WTC11 (cell line): Measurements from ENCODE around the gene MED12L.

ENCODE experiments used
- AFF4 ChIP-seq: sonication (generic); formaldehyde crosslinking; IDR thresholded peaks from 2 replicates; pipeline ENCODE4 v1.8.1; 2023; ENCODE audit warnings: mild to moderate bottlenecking, missing genetic modification reagents, borderline replicate concordance
- CREM ChIP-seq: sonication (generic); formaldehyde crosslinking; IDR thresholded peaks from 2 replicates; pipeline ENCODE4 v1.8.1; 2022; ENCODE audit warnings: mild to moderate bottlenecking, missing genetic modification reagents, moderate library complexity
- CTCF ChIP-seq: fragments of 200-600 bp; IDR thresholded peaks from 2 replicates; pipeline ENCODE4 v1.8.0; 2022; ENCODE audit warnings: antibody characterized with exemption
- E2F5 ChIP-seq: sonication (generic); formaldehyde crosslinking; IDR thresholded peaks from 2 replicates; pipeline ENCODE4 v1.8.1; 2022; ENCODE audit warnings: mild to moderate bottlenecking, moderate library complexity, missing genetic modification reagents
- ELF4 ChIP-seq: sonication (generic); formaldehyde crosslinking; IDR thresholded peaks from 2 replicates; pipeline ENCODE4 v1.8.1; 2022; ENCODE audit warnings: low read depth, mild to moderate bottlenecking, moderate library complexity, missing genetic modification reagents
- ETV6 ChIP-seq: sonication (generic); formaldehyde crosslinking; IDR thresholded peaks from 2 replicates; pipeline ENCODE4 v1.8.1; 2022; ENCODE audit warnings: mild to moderate bottlenecking, missing genetic modification reagents
- NFE2L1 ChIP-seq: sonication (generic); formaldehyde crosslinking; IDR thresholded peaks from 2 replicates; pipeline ENCODE4 v1.8.1; 2023; ENCODE audit warnings: missing genetic modification reagents
- NFYB ChIP-seq: sonication (generic); formaldehyde crosslinking; conservative IDR thresholded peaks from 2 replicates; pipeline ENCODE4 v1.8.0; 2022; ENCODE audit warnings: low read depth, missing genetic modification reagents
- NR2C2 ChIP-seq: sonication (generic); formaldehyde crosslinking; IDR thresholded peaks from 2 replicates; pipeline ENCODE4 v1.8.0; 2022; ENCODE audit warnings: mild to moderate bottlenecking, missing genetic modification reagents
- PREB ChIP-seq: sonication (generic); formaldehyde crosslinking; IDR thresholded peaks from 2 replicates; pipeline ENCODE4 v1.8.1; 2022; ENCODE audit warnings: mild to moderate bottlenecking, missing genetic modification reagents, moderate library complexity, borderline replicate concordance
- RELA ChIP-seq: sonication (generic); formaldehyde crosslinking; IDR thresholded peaks from 2 replicates; pipeline ENCODE4 v1.8.1; 2022; ENCODE audit warnings: missing genetic modification reagents, mild to moderate bottlenecking, borderline replicate concordance
- TCF7 ChIP-seq: sonication (generic); formaldehyde crosslinking; IDR thresholded peaks from 2 replicates; pipeline ENCODE4 v1.8.0; 2022; ENCODE audit warnings: mild to moderate bottlenecking, low read depth, missing genetic modification reagents, moderate library complexity
- TEAD4 ChIP-seq: sonication (generic); formaldehyde crosslinking; IDR thresholded peaks from 2 replicates; pipeline ENCODE4 v1.8.0; 2022; ENCODE audit warnings: mild to moderate bottlenecking, missing genetic modification reagents
- ZNF138 ChIP-seq: sonication (generic); formaldehyde crosslinking; conservative IDR thresholded peaks from 2 replicates; pipeline ENCODE4 v1.8.1; 2022; ENCODE audit warnings: mild to moderate bottlenecking, moderate library complexity, missing genetic modification reagents

- TF ChIP-seq TCF7 (no peak), CTCF (no peak), NFYB (CRISPR knock-in tag) (no peak), ZNF138 (CRISPR knock-in tag) (no peak), AFF4 (CRISPR knock-in tag) (no peak), CREM (CRISPR knock-in tag) (no peak), ELF4 (CRISPR knock-in tag) (no peak), E2F5 (CRISPR knock-in tag) (no peak), NR2C2 (CRISPR knock-in tag) (no peak), NFE2L1 (CRISPR knock-in tag) (no peak), RELA (CRISPR knock-in tag) (no peak), PREB (CRISPR knock-in tag) (no peak), ETV6 (CRISPR knock-in tag) (no peak), TEAD4 (no peak)
Observed at GRCh38 chr3:151346292-151346691, 260.8 kb downstream of the MED12L start.
